ENCODE measurements around the gene NRXN3.

GRCh38 chr14:79167957-79168356, 997.8 kb downstream of the NRXN3 start:
- TF ChIP-seq CTCF (IDR thresholded peaks at IDR 0.05) (no peak), SIN3A (IDR thresholded peaks at IDR 0.05; ENCODE audit: borderline replicate concordance, insufficient read depth, low read depth, low read length) (no peak)

Measured in Panc1 (cell line).